Upper lobe of right lung (tissue), 1 donor: ENCODE results near the gene KCNMB1. TPM values are rescaled to one million over a fixed set of nuclear protein-coding genes. Genes with fewer than 3 reads are reported as not detected.
A peak's percentile ranks its signal among the peaks of the same experiment; 100 is the strongest.

Source experiments
- ATAC-seq: fragments of 200-7000 bp; cut with Tn5 transposase; one replicate; pipeline ENCODE4 v1.9.1; 2020; ENCODE audit warnings: mild to moderate bottlenecking, moderate library complexity
- DNase-seq: peaks from one replicate; pipeline ENCODE4 v3.0.0-alpha.2; 2020
- H3K27ac ChIP-seq: fragments of 200-600 bp; one replicate; pipeline ENCODE4 v1.8.0; 2022
- H3K27me3 ChIP-seq: fragments of 200-600 bp; one replicate; pipeline ENCODE4 v1.8.0; 2022; ENCODE audit warnings: mild to moderate bottlenecking
- H3K36me3 ChIP-seq: fragments of 200-600 bp; one replicate; pipeline ENCODE4 v1.8.0; 2022
- H3K4me1 ChIP-seq: fragments of 200-600 bp; one replicate; pipeline ENCODE4 v1.8.0; 2022
- H3K4me3 ChIP-seq: fragments of 200-600 bp; one replicate; pipeline ENCODE4 v1.8.0; 2022; ENCODE audit warnings: mild to moderate bottlenecking
- H3K9me3 ChIP-seq: fragments of 200-600 bp; one replicate; pipeline ENCODE4 v1.8.0; 2022
- CTCF ChIP-seq: fragments of 200-600 bp; IDR thresholded peaks from one replicate; pipeline ENCODE4 v1.8.0; 2022; ENCODE audit warnings: antibody characterized with exemption
- intact Hi-C: fragments of 100-400 bp; cut with DNase I; formaldehyde crosslinking; loops from one replicate; pipeline ENCODE4 v1.11.0; 2022
- total RNA-seq: library from RNA; stranded (reverse); fragmentation: NEBNext Ultra II Directional; extraction: Animal tissue kit (Norgen Biotek cat#: 25700); gene quantifications from one replicate; pipeline ENCODE4 v1.2.1, GENCODE V29; 2021
- donor health status: DM: no; HTN: yes; CAD: no; lungs with severe emphysema.

The KCNMB1 gene
- total RNA-seq, 1 donor from 2014 or later, result 1.5 TPM

- Histone ChIP-seq H3K4me1 (no peaks in the 10 kb centered on the region), H3K9me3 (no peaks in the 10 kb centered on the region), H3K36me3 (no peaks in the 10 kb centered on the region), H3K27ac (no peak overlapping the region), H3K27me3 (no peaks in the 10 kb centered on the region), H3K4me3 (no peak overlapping the region)
- ATAC-seq (no peak), DNase-seq (no peak)
- TF ChIP-seq CTCF, result no peak
- intact Hi-C loops, result no loop called here
Observed at GRCh38 chr5:170416526-170416925, 27.4 kb upstream of the KCNMB1 start.

DNA sequence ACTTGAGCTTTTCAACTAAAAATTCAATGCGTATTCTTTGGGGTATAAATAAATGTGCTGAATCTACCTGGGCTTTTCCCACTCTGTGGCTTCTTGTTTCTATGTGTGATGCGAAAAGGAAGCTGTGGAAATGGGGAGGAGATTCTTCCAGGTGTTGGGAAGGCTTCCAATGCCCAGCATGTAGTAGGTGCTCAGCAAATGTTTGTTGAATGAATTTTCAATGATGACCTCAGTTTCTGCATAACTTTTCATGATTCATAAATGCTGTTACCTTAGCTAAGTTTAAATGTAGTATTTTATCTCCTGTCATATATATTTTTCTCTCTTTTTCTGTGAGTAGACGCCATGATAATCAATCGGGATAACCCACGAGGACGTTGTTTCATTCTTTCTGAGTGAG is 25.6 kb upstream of the KCNMB1 start:
- TF ChIP-seq CTCF, result no peak

DNA sequence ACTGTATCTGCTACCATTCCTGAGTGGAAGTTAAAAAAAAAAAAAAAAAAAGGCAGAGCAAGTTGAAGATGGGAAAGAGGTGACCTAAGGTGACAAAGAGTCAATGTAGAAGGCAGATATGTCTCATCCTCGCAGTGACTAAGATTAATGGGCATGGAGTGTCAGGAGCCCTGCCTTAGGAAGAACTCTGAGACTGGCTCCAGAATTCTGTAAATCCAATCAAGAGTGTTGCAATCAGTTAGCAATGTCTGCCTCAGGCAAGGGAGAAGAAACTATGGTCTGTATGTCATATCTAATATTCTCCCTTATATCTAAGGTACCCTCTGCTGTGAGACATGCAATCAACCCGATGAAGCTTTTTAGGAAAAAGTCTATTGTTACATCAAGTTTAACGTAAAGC is 24.7 kb upstream of the KCNMB1 start:
- DNase-seq (no peak), ATAC-seq (no peak)
- no peak overlapping the region for H3K4me3 ChIP-seq
- intact Hi-C loops, result no loop called here
- H3K27me3 ChIP-seq, result no peaks in the 10 kb centered on the region
- no peak for TF ChIP-seq CTCF
- H3K36me3 ChIP-seq, result no peaks in the 10 kb centered on the region
- no peaks in the 10 kb centered on the region for H3K9me3 ChIP-seq
- no peaks in the 10 kb centered on the region for H3K4me1 ChIP-seq
- no peak overlapping the region for H3K27ac ChIP-seq

More for the DNA sequence above, 25.6 kb upstream of the KCNMB1 start:
- Histone ChIP-seq H3K27me3 (no peaks in the 10 kb centered on the region), H3K4me3 (no peak overlapping the region), H3K9me3 (no peaks in the 10 kb centered on the region), H3K4me1 (no peaks in the 10 kb centered on the region), H3K36me3 (no peaks in the 10 kb centered on the region), H3K27ac (no peak overlapping the region)
- ATAC-seq (no peak), DNase-seq (no peak)
- intact Hi-C loops, result no loop called here

DNA sequence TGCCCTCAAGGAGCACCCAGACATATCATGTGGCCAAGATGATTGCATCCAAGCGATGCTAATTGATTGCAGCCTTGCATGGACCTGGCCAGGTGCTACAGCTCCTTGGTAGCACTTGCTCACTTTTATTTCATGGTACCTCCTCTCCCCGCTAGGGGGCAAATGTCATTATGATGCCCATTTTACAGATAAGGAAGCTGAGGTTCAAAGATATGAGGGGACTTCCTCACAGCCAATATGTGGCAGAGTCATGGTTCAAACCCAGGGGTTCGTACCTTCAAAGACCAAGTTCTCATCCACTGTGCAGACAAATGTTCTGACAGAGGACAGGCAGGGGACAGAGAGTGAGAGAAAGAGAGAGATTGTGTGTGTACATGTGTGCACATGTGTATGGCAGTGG is 21.9 kb upstream of the KCNMB1 start:
- H3K27me3 ChIP-seq, result no peaks in the 10 kb centered on the region
- no peaks in the 10 kb centered on the region for H3K4me1 ChIP-seq
- no peaks in the 10 kb centered on the region for H3K36me3 ChIP-seq
- no peaks in the 10 kb centered on the region for H3K9me3 ChIP-seq
- DNase-seq (no peak), ATAC-seq (no peak)
- H3K4me3 ChIP-seq, result no peak overlapping the region
- intact Hi-C loops, result no loop called here
- no peak overlapping the region for H3K27ac ChIP-seq
- peak; percentile 14 for TF ChIP-seq CTCF

GRCh38 chr5:170410401-170410800 is 21.2 kb upstream of the KCNMB1 start:
- Histone ChIP-seq H3K4me1 (no peaks in the 10 kb centered on the region), H3K36me3 (no peaks in the 10 kb centered on the region), H3K9me3 (no peaks in the 10 kb centered on the region), H3K27ac (no peak overlapping the region), H3K4me3 (no peak overlapping the region), H3K27me3 (no peaks in the 10 kb centered on the region)
- TF ChIP-seq CTCF, result no peak
- intact Hi-C loops, result no loop called here
- ATAC-seq (no peak), DNase-seq (no peak)
